H7 (cell line): ENCODE data around the gene NAP1L4. TPM values are rescaled to one million over a fixed set of nuclear protein-coding genes. Genes with fewer than 3 reads are reported as not detected.

ENCODE experiments used
- DNase-seq: peaks from one replicate; pipeline ENCODE4 v3.0.0; 2012
- H3K27me3 ChIP-seq: 2 replicates; pipeline ENCODE4 v1.6.0; 2011; ENCODE audit warnings: mild to moderate bottlenecking, low read length; ENCODE audit not compliant: control insufficient read depth, insufficient read depth
- H3K36me3 ChIP-seq: replicated peaks from 2 replicates; pipeline ENCODE4 v1.5.1; 2011; ENCODE audit warnings: low read length; ENCODE audit not compliant: control insufficient read depth, insufficient read depth
- H3K4me3 ChIP-seq: 2 replicates; pipeline ENCODE4 v1.5.1; 2011; ENCODE audit warnings: low read depth, mild to moderate bottlenecking, control low read depth, low read length, moderate library complexity; ENCODE audit not compliant: insufficient read depth
- total RNA-seq: library from RNA; depleted of rRNA; stranded (reverse); fragments of >200 nt; shearing (Covaris generic); gene quantifications from 2 replicates; pipeline ENCODE4 v1.2.3, GENCODE V29; 2014; rRNA removed

The NAP1L4 gene, protein sequence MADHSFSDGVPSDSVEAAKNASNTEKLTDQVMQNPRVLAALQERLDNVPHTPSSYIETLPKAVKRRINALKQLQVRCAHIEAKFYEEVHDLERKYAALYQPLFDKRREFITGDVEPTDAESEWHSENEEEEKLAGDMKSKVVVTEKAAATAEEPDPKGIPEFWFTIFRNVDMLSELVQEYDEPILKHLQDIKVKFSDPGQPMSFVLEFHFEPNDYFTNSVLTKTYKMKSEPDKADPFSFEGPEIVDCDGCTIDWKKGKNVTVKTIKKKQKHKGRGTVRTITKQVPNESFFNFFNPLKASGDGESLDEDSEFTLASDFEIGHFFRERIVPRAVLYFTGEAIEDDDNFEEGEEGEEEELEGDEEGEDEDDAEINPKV
- total RNA-seq: 140 and 142 TPM in 2 replicates

DNA sequence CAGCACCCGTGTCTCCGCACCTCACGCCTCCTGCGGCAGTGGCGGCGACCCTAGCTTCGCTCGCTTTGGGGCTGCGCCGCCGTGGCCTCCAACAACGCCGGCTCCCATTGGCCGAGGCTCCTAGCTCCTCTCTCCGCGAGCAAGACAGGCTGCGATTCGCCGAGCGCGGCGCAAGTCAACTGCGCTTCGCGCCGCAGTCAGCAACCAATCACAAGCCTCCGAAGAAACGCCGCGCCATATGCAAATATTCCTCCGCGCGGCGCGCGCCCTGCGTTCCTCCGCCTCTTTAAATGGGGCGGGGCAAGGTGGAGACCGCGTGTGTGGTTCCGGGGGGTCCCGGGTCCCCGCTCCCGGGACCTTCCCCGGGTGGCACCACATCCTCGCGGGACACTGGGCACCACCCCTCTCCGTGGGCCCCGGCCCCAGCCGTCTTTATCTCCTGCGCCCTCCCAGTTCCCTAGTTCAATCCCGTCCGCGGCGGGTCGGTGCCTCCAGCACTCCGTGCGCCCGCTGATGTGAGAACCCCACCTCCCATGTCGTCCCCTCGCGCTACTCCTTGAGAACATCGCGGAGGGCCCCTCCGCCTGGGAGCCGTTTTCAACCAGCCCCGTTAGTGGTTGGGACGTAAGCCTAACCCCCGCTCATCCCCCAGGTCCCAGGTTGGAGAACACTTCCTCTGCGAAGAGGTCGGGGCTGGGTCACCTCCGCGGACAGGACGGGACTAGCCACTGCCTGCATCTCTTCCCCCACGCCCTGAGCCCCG lies at the start of gene NAP1L4:
NAP1L4 (minus strand) TSS at position 96 of the 763 bp plus-strand sequence. CDS start 13,109 bp downstream, outside the sequence.
- Histone ChIP-seq H3K27me3 (no peaks in the 10 kb centered on the region), H3K4me3 (peak within 1 kb of the TSS; percentile 86), H3K36me3 (no peaks in the 10 kb centered on the region)
- peak; percentile 100 for DNase-seq

DNA sequence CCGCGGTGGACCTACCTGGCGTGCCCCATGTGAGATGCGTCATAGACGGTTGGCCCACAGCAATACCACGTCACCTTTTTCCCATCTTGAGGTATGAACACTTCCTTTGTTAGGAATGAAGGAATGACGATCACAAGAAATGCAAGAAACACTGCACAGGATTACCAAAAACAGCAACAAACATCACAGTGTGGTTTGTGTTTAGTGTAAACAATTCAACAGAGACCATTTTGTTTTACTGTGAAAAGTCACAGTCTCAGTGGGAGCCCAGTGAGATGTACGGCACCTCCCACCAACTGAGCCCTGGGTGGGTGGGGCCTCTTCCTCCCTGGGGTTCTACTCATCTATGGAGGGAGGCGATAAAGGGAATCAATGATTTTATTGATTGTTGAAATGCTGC lies 48.8 kb upstream of the NAP1L4 start:
- H3K4me3 ChIP-seq: no peak overlapping the region
- peaks cover 51% of the 10 kb centered on the region for H3K36me3 ChIP-seq
- no peaks in the 10 kb centered on the region for H3K27me3 ChIP-seq
- no peak for DNase-seq

DNA sequence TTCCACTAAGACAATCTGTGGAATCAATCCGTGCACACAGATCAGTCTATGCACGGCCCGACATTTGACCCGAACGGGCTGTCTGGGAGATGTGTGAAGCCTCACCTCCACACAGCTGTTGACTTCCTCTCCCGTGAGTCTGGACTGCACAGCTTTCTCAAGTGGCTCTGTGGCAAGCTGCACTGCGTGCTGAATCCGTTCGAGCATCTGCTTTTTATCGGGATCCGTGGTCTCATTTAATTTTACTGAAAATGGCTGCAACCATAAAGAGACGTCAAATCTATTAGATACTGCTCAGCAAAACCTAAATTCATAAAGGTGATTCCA lies 45.8 kb upstream of the NAP1L4 start:
- no peak overlapping the region for H3K4me3 ChIP-seq
- no peak for DNase-seq
- H3K36me3 ChIP-seq: peaks cover 51% of the 10 kb centered on the region
- H3K27me3 ChIP-seq: no peaks in the 10 kb centered on the region

DNA sequence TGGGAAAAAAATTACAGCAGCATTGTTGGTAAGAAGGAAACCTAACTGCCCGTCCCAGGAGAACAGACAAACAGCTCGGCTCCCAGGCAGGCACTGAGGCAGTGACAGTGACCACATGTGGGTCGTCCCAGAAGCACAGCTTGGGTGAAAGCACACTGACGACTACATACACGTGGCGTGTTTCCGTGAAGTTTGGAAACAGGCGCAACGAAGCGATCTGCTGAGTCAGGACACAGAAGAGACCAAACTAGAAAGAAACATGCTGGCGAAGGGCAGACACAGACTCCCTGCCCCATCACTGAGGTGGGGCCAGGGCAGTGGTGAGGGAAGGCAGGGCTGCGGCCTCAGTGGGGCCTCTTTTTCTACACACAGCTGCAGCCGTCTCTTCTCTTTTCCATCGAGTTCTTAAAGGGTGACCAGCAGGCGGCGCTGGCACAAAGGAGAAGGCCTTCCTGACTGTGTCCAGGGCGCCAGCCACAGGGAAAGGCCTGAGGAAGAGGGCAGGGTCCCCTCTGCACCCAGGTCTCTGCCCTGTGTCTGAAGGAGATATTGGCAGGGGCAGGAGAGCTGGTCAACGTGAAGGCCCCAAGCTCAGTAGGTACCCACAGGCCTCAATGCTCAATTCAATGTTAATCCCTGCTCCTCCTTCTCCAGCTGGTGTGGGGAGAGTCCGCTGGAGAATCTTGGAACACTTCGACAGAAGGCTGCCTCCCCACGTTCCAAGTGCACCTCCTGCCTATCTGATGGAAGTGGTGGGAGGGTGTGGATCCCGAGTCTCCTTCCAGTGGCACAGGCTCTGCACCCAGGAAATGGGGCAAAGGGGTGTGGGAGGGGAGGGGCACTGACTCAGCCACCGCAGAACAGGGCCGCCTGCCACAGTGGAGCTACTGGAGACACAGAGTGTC lies 45.2 kb upstream of the NAP1L4 start:
- Histone ChIP-seq H3K4me3 (no peak overlapping the region), H3K27me3 (no peaks in the 10 kb centered on the region), H3K36me3 (peaks cover 52% of the 10 kb centered on the region)
- DNase-seq: peak; percentile 92

DNA sequence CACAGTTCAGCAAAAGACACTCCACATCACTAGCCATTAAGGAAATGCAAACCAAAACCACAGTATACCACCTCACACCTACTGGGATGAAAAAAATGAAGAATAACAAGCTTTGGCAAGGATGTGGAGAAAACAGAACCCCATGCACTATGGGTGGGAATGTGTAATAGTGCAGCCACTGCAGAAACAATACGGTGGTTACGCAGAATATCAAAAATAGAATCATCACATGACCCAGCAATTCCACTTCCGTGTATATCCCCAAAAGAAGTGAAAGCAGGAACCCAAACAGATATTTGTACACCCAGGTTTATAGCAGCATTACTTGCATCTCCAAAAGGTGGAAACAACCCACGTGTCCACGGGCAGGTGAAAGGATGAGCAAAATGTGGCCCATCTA lies 44.3 kb upstream of the NAP1L4 start:
- Histone ChIP-seq H3K4me3 (no peak overlapping the region), H3K36me3 (peaks cover 49% of the 10 kb centered on the region), H3K27me3 (no peaks in the 10 kb centered on the region)
- DNase-seq: no peak

DNA sequence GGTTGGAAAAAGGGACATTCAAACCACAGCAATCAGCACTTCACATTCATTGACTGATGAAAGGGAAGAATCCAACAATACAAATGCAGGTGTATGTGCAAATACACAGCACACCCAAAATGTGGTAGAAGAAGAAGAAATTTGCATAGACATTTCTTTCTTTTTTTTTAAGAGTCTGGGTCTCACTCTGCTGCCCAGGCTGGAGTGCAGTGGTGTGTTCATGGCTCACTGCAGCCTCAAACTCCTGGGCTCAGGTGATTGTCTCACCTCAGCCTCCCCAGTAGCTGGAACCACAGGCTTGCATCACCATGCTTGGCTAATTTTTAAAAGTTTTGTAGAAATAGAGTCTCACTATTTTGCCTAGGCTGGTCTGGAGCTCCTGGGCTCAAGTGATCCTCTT lies 43.2 kb upstream of the NAP1L4 start:
- H3K4me3 ChIP-seq: no peak overlapping the region
- no peaks in the 10 kb centered on the region for H3K27me3 ChIP-seq
- DNase-seq: no peak
- peaks cover 46% of the 10 kb centered on the region for H3K36me3 ChIP-seq

DNA sequence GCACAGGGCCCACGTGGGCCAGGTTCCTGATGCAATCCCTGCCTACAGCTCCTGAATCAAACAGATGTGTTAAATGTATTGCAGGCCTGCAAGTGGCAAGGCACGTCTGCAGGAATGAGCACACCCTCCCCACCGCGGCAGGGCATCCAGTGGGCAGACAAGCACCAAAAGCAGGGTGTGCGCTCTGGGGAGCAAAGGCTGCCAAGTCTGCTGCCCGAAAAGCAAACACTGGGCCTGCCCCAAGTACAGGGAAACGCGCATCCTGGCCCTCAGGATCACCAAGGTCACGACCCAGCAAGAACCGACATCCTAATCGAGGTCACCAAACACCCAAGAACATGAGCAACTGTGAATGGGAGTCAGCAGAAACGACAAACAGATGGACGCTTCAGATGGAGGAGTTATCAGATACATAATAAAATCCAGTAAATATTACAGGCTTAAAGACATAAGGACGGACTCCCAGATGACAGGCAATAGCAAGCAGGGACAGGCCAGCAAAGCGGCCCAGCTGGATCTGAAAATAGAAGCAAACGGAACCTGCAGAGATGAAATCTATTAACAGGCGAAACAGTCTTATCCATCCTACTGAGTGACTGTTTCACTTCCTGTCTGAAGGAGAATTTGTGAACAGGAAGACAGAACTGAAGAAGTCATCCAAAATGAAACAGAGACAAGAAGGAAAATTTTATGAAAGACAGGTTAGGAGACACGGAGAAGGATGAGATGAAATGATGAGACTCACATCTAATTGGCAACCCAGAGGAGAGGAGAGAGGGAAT lies 38.4 kb upstream of the NAP1L4 start:
- Histone ChIP-seq H3K36me3 (peaks cover 43% of the 10 kb centered on the region), H3K4me3 (no peak overlapping the region), H3K27me3 (no peaks in the 10 kb centered on the region)
- no peak for DNase-seq

DNA sequence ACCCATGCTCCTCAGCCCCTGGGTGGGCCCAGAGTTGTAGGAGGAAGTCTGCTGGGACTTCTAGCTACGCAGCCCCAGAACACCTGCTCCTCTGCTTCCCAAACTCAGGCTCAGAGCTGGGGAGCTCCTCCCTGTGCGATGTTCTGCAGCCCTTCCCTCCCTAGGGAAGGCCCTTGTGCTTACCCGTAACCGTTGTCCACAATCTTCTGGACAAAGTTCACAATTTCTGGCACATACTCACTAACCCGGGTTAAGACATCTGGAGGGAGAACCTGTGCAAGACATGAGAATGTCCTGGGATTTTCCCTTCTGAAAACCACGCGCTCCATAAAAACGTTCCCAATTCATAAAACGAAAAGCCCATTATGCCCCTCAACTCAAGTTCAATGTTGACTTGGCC lies 36.7 kb upstream of the NAP1L4 start:
- H3K4me3 ChIP-seq: no peak overlapping the region
- peaks cover 42% of the 10 kb centered on the region for H3K36me3 ChIP-seq
- no peak for DNase-seq
- no peaks in the 10 kb centered on the region for H3K27me3 ChIP-seq

DNA sequence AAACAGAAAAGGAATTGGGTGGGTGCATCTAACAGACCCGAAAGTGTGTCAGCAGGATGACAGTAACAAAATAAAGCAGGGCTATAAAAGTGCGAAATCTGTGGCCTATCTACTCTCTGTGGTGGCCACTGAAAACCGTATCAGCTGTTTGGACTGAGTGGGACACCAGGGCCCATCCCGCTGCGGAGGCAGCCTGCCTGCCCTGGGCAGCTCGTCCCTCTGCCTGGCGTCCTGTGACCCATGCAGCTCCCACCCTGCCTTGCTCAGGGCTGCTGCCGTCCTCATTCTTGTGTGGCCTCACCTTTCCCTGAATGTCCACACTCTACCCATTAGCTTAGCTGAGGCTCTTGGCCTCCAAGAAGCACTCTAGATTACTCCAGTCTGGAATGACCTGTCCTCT lies 34.7 kb upstream of the NAP1L4 start:
- Histone ChIP-seq H3K27me3 (no peaks in the 10 kb centered on the region), H3K4me3 (no peak overlapping the region), H3K36me3 (peaks cover 39% of the 10 kb centered on the region)
- DNase-seq: no peak

DNA sequence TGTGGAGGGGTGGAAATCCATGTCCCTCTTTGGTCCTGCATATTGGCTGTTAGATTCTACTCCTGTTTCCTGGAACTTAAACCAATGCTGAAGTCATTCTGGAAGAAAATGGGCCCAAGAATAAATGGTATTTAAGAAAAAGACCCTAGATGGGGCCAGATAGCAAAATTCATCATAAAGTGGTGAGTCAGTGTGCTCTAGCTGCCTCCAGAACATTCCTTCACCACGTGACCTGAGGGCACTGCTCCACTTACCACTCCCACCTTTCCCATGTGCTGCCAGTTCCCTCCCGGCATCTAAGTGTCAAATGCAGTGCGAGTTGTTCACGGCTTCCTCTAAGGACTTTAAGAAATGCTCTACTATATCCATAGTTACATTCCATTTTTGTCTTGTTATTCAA lies 30.9 kb upstream of the NAP1L4 start:
- no peak for DNase-seq
- Histone ChIP-seq H3K36me3 (peaks cover 43% of the 10 kb centered on the region), H3K4me3 (no peak overlapping the region), H3K27me3 (no peaks in the 10 kb centered on the region)

DNA sequence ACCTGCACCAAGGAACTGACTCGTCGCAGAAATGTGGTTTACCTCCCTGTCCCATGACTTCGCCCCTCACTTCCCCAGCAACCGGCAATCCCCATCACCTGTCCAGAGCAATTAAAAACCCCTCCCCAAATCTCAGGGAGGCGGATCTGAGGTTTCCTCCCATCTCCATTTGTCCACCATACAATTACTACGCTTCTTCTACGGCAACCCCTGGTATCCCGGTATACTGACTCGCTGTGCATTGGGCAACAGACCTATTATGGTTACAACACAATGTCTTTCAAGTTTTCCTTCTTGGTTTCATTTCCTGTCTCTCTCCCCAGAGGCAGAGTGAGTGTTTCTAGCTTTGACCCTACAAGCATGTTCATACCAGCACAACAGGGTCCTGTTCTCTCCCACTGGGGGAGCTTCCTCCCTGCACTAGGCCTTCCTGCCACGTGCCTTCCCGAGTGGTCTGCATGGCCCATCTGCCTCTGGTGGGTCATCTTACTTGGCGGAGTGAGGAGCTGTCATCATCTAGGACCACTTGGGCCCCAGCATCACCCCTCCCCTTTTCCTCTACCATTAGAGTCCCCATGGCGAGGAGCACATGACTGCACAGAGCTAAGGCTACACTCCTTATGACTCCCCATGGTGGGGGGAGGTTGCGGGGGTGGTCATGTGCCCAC lies 30.3 kb upstream of the NAP1L4 start:
- no peaks in the 10 kb centered on the region for H3K27me3 ChIP-seq
- DNase-seq: no peak
- peaks cover 47% of the 10 kb centered on the region for H3K36me3 ChIP-seq
- H3K4me3 ChIP-seq: no peak overlapping the region

DNA sequence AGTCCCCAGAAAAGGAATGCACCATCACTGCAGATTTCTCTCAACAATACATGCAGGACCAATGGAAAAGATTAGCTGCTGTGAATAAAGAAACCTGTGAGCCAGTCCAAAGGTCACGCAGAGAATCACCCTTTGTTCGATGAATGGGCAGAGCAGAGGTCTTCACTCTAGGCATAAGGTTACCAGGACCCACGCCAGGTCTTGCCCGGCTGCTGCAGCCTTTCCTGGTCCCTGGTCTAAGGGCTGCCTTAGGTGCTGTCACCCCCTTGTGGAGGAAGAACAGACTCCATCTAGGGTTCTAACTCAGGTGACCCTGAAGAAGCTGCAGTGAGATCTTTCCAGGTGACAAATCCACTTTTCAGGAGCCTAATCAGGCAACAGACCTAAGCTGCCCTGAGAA lies 29.0 kb upstream of the NAP1L4 start:
- Histone ChIP-seq H3K27me3 (no peaks in the 10 kb centered on the region), H3K36me3 (peaks cover 45% of the 10 kb centered on the region), H3K4me3 (no peak overlapping the region)
- peak; percentile 88 for DNase-seq

DNA sequence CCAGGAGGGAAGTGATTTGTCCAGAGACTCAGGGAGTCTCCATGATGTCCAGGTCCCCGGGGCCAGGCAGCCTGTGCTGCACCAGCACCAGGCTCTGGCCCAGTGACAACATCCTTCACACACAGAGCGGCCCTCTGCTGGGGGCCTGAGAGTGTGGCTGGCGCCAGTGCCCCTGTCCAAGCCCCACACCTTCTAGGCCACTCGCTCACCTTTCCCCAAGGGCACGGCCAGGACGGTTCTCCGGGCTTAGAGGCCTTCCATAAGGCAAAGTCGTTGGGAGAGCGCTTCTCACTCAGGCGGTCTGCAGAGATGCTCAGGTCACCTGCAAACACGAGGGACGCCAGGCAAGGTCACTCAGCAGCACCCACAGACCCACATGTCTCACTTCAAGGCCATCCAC lies 27.9 kb upstream of the NAP1L4 start:
- H3K36me3 ChIP-seq: peaks cover 48% of the 10 kb centered on the region
- no peak for DNase-seq

More for the DNA sequence above, 27.9 kb upstream of the NAP1L4 start:
- Histone ChIP-seq H3K4me3 (no peak overlapping the region), H3K27me3 (no peaks in the 10 kb centered on the region)
